GM21619 (cell line): ENCODE results near the gene OSGIN1.

Source experiments
- ATAC-seq: cut with Tn5 transposase; IDR thresholded peaks from one replicate; pipeline ENCODE4 v1.9.1; 2021; ENCODE audit not compliant: unreplicated experiment

The OSGIN1 gene, protein sequence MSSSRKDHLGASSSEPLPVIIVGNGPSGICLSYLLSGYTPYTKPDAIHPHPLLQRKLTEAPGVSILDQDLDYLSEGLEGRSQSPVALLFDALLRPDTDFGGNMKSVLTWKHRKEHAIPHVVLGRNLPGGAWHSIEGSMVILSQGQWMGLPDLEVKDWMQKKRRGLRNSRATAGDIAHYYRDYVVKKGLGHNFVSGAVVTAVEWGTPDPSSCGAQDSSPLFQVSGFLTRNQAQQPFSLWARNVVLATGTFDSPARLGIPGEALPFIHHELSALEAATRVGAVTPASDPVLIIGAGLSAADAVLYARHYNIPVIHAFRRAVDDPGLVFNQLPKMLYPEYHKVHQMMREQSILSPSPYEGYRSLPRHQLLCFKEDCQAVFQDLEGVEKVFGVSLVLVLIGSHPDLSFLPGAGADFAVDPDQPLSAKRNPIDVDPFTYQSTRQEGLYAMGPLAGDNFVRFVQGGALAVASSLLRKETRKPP

DNA sequence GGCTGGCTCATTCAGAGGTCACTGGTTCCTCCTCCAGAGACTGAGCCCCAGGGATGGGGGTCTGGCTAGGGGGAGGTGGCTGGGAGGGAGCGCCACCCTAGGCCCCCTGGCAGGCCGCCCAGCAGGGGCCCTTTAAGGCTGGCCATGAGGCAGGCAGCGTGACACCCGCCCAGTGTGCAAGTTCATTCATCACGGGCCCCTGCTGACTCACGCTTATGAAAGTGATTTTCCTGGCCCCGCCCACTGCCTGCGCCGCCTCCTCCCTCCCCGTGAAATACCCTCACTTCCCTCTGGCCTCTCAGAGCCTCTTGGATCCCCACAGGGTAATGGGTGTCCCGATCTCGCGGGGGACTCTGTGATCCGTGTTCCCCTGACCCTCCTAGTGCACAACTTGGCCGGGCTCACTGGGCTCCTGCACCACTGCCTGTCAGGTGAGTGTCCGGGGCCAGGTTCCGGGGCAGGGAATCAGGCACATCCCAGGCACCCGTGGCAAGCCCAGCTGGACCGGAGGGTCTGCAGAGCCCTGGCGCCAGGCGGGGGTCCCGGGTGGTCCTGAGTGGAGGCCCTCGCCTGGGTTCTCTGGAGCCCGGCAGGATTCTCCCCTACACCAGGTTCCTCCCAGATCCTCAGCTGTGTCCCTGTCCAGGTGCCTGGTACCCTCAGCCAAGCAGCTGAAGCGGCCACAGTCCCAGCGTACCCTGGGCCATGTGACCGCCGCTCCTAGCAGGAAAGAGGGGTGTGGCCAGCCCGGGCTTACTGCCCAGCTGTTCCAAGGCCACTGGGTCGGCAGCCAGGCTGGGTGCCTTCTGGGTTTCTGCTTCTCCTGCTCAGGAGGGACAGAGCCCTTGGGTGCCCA, at the start of gene OSGIN1:
Gene OSGIN1 (plus strand): TSS at position 301 of the 856 bp plus-strand sequence. CDS start 4,432 bp downstream, outside the sequence.
- peak; percentile 83 for ATAC-seq

DNA sequence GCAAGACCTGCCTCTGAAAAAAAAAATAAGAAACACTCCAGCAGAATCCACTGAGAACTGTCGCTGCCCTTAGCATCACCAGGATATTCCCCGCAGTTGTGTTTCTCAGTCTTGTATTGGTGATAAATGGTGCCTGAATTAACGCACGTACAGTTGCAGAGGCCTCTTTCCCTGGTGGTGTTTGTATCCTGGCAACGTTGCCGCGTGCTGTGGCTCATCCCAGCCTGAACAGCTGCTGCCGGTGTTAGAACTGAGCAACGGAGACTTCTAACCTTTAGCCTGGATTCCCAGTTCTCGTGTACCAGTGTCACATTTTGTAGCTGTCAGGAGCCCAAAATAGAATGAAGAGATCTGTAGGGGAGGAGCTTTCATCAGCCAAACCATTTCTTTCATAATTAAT, 49.3 kb upstream of the OSGIN1 start:
- no peak for ATAC-seq

DNA sequence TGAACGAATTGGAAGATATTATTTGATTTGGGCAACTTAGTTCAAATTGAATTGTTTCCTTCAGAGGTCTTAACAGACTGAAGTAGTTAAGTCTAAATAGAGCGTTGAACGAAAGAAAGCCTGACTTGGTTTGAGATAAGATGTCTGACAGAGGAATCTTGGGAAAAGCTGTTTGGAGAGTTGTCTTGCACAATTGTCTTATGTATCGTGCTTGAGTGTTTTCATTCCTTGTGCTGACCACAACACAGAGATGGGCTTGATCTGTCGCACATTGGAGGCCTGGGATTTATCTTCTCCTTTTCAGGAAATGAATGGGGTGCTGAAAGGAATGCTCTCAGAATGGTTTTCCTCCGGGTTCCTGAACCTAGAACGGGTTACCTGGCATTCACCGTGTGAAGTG, 46.4 kb upstream of the OSGIN1 start:
- ATAC-seq, result no peak

DNA sequence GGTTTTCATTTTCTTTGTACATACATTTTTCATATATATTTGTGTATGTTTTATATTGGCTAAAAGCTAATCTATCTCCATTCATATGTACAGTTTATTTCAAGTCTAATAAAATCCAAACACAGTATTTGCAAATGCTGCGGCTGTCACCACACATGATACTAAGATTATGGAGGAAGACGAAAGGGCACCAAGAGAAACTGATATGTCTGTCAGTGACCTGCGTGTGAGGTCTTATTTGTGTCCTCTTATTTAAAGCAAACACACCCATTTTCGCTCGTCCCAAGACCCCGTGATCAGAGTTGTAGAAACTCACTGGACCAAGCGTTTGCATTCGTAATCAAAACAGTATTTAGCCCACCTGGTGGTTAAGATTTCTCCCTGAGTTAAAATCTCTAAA, 45.9 kb upstream of the OSGIN1 start:
- no peak for ATAC-seq

DNA sequence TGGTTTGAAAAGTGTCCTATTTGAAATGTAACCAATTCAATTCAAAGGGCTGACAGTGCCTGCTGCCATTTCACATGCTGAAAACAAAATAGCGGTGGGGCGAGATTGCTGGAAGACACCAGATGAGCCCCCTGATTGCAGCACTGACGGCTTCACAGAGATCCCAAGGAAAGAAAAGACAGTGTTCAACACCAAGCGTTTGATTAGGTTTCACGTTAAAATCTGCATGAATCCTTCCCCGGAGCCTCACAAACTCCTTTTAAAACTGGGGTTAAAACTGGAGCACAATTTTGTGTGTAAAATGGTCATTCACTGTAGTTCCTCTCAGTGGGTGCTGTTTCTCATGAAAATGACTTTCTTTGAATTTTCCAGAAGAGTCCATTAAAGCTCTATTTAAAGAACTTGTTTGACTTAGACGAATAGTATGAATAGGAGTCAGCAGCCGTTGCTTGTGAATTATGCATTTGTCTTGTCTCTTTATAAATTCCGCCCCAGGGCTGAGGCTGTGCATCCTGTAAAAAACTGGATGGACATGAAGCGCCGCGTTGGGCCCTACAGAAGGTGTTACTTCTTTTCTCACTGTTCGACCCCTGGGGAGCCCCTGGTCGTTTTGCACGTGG, 45.3 kb upstream of the OSGIN1 start:
- ATAC-seq, result no peak

DNA sequence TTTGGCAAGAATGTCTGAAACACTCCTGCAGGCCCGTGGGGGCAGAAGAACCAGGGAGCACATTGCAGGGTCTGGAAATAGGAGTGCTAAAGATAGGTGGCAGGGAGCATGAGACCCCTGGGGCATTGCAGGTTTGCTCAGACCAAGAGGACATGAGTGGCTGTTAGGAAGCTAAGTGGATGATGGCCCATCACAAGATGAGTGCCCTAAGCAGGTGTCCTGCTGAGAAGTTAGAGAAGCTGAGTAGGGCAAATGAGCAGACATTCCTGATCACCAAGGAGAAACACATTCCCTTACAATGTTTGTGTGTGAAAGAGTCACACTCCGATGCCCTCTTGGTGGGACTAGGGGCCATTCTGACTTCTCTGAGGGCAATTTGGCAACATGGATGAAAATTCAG, 44.2 kb upstream of the OSGIN1 start:
- no peak for ATAC-seq

DNA sequence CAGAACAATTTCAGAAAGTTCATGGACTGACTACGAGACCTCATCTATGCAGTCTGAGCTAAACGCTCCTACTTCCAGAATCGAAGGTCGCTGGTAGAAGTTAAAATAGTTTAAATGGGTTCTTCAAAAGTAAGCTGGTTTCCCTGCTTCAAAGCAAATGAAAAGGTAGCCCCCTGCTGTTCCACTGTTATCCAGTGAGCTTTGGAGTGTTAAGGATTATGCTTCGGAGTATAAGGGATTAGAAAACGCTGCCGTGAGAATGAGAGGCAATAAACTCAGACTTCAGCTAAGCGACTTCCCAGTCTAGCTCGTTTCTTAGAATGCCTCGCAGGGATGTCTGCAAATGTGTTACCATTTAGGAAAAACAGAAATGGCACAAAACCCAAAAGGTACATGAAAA, 41.8 kb upstream of the OSGIN1 start:
- ATAC-seq, result no peak

DNA sequence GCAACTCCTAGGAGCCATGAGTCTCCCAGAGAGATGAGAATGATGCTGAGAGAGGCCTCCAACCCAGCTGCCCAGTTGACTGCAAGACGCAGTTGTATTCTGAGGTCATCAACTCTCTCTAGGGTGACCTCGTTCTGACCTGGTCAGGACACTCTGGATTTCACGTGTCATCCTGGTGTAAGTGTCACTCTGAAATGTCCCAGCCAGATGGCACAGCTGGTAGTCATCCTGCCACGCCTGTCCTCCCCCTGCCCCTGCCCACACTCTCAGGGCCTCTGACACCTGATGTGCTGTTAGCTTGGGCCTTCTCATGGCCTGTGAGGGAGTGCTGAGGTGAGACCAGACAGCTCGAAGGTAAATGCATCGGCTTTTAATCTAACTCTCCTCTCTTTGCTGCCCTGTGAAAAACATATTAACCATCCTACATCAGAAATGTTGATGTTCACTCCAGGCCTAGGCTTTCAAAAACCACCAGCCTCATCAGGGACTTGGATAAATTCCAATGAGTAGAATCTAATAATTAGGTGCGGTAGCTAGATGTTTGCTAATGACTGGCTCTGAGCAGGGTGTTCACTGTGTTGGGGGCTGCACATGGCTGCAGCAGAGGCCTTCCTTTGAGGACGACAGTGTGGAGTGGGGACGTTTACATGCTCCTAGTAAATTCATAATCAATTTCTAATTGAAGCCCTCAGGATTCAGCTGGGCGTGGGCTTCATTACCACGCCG, 40.4 kb upstream of the OSGIN1 start:
- no peak for ATAC-seq

DNA sequence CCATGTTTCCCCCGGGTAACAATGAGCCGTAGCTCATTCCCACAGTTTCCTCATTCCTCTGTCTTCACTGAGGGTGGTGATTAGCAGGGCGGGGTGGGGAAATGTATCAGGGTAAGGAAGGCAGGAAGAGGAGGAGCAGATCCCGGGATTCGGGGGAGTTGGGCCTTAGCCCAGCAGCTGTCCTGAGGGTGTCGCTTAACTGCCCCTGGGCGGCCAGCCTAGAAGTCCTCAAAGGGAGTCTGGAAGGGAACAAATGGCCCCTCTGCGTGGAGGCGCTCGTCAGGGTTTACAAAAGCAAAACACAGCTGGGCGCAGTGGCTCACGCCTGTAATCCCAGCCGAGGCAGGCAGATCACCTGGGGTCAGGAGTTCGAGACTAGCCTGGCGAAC, 39.8 kb upstream of the OSGIN1 start:
- no peak for ATAC-seq

DNA sequence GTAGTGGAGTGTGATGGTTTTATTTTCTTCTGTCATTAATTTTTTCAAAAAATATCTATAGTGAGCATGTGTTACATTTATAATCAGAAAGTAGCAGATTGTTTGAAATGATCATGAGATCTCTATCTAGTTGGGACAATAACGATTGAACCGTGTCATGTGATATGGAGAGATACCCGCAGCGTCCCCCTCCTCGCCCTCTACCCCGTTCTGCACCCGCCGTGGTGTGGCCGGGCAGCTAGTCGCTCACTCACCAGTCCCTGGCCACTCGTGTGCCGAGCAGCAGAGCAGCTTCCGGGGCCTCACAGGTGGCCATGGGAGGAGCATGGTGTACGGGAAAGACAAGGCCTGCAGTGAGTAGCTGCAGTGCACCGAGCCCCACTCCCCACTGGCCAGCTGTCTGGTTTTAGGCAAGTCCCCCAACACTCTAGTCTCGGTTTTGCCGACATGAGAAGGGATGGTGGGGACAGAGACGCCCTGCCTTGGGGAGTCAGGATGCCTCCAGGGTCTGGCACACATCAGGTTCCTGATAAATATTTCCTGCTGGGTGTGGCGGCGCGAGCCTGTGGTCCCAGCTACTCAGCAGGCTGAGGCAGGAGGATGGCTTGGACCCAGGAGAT, 38.8 kb upstream of the OSGIN1 start:
- ATAC-seq, result no peak

DNA sequence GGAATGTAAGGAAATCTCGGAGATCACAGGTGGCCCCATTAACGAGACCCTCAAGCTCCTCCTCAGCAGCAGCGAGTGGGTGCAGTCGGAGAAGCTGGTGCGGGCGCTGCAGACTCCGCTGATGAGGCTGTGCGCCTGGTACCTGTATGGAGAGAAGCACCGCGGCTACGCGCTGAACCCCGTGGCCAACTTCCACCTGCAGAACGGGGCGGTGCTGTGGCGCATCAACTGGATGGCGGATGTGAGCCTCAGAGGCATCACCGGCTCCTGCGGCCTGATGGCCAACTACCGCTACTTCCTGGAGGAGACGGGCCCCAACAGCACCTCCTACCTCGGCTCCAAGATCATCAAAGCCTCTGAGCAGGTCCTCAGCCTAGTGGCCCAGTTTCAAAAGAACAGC, 38.0 kb upstream of the OSGIN1 start:
- ATAC-seq, result no peak

DNA sequence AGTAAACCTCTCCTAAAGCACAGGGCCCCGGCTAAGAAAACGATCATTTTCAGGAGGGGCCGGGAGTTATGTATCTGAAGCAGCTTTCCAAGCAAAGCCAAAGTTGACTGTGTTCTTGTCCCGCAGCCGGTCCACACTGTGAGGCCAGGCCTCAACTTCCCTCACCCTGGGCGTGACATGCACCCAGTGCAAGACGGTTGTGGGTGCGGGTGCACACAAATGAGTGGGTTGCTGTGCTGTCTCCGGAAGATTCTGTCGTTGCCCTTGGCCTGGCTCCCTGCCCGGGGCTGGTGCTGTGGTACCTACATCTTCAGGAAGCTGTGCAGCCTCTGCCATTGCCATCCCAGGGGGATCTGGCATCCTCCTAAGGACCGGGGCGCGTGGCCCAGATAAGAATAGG, 37.5 kb upstream of the OSGIN1 start:
- no peak for ATAC-seq

DNA sequence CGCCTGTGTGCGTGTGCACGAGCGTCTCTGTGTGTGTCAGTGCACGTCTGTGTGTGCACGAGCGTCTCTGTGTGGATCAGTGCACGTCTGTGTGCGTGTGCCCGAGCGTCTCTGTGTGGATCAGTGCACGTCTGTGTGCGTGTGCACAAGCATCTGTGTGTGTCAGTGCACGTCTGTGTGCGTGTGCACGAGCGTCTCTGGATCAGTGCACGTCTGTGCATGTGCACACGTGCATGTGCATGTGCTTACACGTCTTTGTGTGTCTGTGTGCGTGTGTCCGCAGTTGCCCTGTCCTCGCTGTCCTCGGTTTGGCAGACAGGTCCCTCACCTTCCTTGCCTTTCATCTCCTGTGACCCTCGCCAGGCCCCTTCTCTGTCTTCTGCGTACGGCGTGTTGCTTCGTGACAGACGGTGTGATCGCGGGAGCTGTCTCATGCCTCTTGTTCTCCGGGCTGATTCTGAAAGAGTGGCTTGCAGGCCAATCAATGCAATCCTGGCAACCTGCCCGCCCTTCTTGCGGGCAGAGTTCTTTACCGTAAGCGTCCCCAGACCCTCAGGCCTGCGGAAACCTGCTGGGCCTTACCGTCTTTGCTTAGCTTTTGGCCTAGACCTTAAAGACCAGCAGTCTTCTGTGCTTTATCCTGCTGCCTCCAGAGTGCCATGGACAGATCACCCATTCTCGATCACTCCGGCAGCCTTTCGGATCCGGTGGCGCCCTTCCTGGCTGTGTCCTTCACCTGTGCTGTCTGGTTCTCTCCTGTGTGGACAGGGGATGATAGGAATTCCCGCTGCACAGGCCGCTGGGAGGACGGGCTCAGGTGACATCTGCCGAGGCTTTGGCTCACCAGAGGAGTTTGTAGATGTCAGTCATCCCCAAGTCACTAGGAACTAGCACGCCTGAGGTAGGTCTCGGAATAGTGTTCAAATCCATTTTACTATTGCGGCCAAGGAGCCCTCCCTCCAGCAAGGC, 35.6 kb upstream of the OSGIN1 start:
- ATAC-seq, result no peak

DNA sequence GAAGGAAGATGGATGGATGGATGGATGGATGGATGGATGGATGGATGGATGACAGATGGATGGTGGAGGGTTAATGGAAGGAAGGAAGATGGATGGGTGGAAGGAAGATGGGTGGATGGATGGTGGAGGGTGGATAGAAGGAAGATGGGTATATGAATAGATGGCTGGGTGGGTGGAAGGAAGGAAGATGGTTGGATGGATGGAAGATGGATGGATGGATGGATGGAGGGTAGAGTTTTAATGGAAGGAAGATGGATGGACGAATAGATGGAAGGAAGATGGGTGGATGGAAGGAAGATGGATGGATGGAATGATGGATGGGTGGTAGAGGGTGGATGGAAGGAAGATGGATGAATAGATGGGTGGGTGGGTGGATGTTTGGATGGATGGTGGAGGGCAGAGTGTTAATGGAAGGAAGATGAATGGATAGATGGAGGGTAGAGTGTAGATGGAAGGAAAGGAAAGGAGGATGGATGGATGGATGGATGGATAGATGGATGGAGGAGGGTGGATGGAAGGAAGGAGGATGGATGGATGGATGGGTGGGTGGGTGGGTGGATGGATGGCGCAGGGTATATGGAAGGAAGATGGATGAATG, 32.0 kb upstream of the OSGIN1 start:
- no peak for ATAC-seq

DNA sequence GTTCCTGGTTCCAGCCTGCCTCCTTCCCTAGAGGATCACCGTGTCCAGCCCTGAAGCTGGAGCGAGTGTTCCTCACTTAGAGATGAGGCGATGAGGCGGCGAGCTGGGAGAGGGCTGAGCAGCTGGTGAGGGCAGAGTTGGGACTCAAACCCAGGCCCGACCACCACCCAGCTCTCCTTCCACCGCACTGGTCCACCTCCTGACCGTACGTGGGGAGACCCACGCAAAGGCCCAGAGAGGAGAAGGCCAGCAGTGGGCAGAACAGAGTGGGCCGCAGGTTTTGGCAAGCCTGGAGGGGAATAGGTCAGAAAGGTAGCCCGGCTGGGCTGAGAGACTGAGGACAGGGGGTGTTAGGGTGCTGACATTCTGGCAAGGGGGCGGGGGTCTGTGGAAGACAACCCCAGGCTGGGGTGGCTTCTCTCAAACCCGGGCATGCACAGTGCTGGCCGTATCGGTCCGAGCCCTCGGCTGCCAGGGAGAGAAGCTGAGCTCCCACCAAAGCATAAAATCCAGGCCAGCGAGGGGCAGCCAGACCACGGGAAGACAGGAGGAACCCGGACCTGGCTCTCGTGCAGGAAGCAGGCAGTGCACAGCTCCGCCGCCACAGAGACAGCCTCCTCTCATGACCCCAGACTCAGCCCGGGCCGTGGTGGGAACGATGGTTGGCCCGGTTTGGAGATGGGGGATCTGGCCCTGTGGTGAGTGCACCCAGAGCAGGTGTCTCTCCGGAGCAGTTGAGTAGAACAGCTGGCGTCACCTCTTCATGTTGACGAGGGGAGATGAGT, 29.3 kb upstream of the OSGIN1 start:
- no peak for ATAC-seq

DNA sequence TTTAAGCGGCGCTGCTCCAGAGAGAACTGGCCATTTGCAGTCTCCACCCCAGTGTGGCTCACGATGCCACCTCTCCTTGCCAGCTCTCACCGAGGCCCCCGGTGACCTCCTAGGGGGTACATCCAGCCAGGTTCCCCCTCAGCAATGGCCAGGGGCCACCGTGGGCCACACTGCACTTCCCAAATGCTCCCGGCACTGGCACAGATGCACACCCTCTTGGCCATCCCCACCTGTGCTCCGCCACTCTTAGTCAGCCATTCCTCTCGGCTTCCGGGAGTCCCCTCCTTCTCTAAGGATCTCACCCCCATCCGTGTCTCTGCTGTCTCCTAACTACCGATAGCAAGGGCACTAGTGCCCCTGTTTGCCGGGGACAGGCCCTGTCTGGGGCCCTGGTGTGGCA, 28.4 kb upstream of the OSGIN1 start:
- no peak for ATAC-seq

DNA sequence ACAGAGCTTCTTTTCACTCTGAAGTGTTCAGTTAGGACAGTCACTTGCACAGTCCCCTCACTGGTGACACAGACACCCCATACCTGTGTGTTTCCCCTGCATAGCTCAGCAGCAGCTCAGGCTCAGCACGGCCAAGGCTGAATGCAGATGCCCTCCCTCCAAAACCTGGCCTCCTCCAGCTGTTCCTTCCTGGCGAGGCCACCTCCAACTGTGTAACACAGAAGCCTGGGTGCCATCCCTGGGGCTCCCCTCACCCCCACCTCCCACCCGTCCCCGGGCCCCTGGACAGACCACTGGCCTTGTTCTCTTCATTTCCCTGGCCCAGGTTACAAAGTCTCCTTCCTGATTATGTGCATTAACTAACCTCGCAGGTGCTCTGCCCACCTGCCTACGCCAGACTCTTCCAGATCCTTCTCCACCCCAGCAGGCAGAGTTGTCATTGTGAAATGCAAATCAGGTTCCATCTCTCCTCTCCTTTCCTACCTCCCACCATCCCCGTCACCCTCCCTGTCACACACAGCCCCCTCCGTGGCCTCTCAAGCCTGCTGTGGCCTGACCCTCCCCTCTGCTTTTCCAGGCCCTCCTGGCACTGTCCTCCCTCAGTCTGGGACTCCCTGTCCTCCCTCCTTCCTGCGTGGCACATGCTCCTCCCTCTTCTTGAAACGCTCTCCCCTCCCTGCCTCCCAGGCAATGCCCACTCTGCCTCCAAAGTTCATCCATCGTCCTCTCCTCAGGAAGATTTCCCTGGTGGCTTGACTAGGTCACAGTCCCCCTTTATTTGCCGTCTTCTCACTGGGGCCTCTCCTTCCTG, 27.7 kb upstream of the OSGIN1 start:
- ATAC-seq, result no peak
